PC-9 (cell line): Measurements from ENCODE around the gene RYR2. TPM values are rescaled to one million over a fixed set of nuclear protein-coding genes. Genes with fewer than 3 reads are reported as not detected.

Experiments
- BruUV-seq: library from RNA; stranded (reverse); fragments of 400-500 nt; replicated peaks from 2 replicates; lab custom pipeline; 2021; lab: Mats Ljungman, UMichigan
- CTCF ChIA-PET: fragments of 300-600 bp; sonication (Branson Sonifier 250); formaldehyde crosslinking; loops from one replicate; lab custom pipeline; 2022; ENCODE audit warnings: antibody characterized with exemption; lab: Charles Lee
- POLR2A ChIA-PET: fragments of 300-600 bp; sonication (Branson Sonifier 250); formaldehyde crosslinking; loops from one replicate; lab custom pipeline; 2022; ENCODE audit warnings: antibody characterized with exemption; ENCODE audit not compliant: unreplicated experiment; lab: Charles Lee
- DNase-seq, 2 experiments: peaks; one replicate each; pipeline versions ENCODE4 v3.0.0 to v3.0.0-alpha.2; 2015 to 2022; ENCODE audit warnings: mixed read lengths in 1 of 2
- H2AFZ ChIP-seq: fragments of 200-600 bp; sonication (generic); 2 replicates; pipeline ENCODE4 v1.8.1; 2017; ENCODE audit warnings: antibody characterized with exemption
- H3F3A ChIP-seq: fragments of 200-600 bp; sonication (generic); 2 replicates; pipeline ENCODE4 v1.8.1; 2017; ENCODE audit warnings: antibody characterized with exemption, mild to moderate bottlenecking, low read depth; ENCODE audit not compliant: insufficient read depth
- H3K27ac ChIP-seq: fragments of 200-600 bp; sonication (generic); 2 replicates; pipeline ENCODE4 v1.6.1; 2016; ENCODE audit warnings: mixed run types
- H3K27me3 ChIP-seq: fragments of 200-600 bp; sonication (generic); 2 replicates; pipeline ENCODE4 v1.6.1; 2016; ENCODE audit warnings: low read depth, mixed run types; ENCODE audit not compliant: insufficient read depth
- H3K36me3 ChIP-seq: fragments of 200-600 bp; sonication (generic); 2 replicates; pipeline ENCODE4 v1.6.1; 2016; ENCODE audit warnings: low read depth, mixed run types
- H3K4me1 ChIP-seq: fragments of 200-600 bp; sonication (generic); replicated peaks from 2 replicates; pipeline ENCODE4 v1.6.1; 2016; ENCODE audit warnings: mixed run types; ENCODE audit not compliant: insufficient read depth
- H3K4me2 ChIP-seq: fragments of 200-600 bp; sonication (generic); 2 replicates; pipeline ENCODE4 v1.6.1; 2017; ENCODE audit warnings: mixed run types
- H3K4me3 ChIP-seq: fragments of 200-600 bp; sonication (generic); 2 replicates; pipeline ENCODE4 v1.6.1; 2016; ENCODE audit warnings: mixed run types
- H3K79me2 ChIP-seq: fragments of 200-600 bp; sonication (generic); 2 replicates; pipeline ENCODE4 v1.6.1; 2017; ENCODE audit warnings: low read depth, mixed run types
- H3K9me2 ChIP-seq: fragments of 200-600 bp; sonication (generic); 2 replicates; pipeline ENCODE4 v1.8.1; 2017; ENCODE audit warnings: mild to moderate bottlenecking; ENCODE audit not compliant: insufficient read depth
- H3K9me3 ChIP-seq: fragments of 200-600 bp; sonication (generic); 2 replicates; pipeline ENCODE4 v1.8.1; 2016; ENCODE audit warnings: low read depth; ENCODE audit not compliant: insufficient read depth
- H4K20me1 ChIP-seq: fragments of 200-600 bp; sonication (generic); 2 replicates; pipeline ENCODE4 v1.8.1; 2017; ENCODE audit not compliant: insufficient read depth
- EZH2 ChIP-seq: fragments of 200-600 bp; sonication (generic); IDR thresholded peaks from 2 replicates; pipeline ENCODE4 v1.8.0; 2017; ENCODE audit warnings: antibody characterized with exemption, low read depth
- intact Hi-C: fragments of 100-400 bp; cut with micrococcal nuclease; formaldehyde crosslinking; loops from one replicate; pipeline ENCODE4 v1.10.0; 2022; ENCODE audit not compliant: unreplicated experiment
- total RNA-seq: library from RNA; stranded (reverse); gene quantifications from 2 replicates; pipeline ENCODE4 v1.2.3, GENCODE V29; 2021
- TF ChIP-seq, protein P1 (sequence below): fragments of 200-600 bp; sonication (generic); conservative IDR thresholded peaks from 2 replicates; pipeline ENCODE4 v1.6.1; 2017; ENCODE audit warnings: mixed run types, antibody characterized with exemption, mild to moderate bottlenecking, moderate library complexity

Gene RYR2
- total RNA-seq, 1 experiment from 2014 or later, result not detected

DNA sequence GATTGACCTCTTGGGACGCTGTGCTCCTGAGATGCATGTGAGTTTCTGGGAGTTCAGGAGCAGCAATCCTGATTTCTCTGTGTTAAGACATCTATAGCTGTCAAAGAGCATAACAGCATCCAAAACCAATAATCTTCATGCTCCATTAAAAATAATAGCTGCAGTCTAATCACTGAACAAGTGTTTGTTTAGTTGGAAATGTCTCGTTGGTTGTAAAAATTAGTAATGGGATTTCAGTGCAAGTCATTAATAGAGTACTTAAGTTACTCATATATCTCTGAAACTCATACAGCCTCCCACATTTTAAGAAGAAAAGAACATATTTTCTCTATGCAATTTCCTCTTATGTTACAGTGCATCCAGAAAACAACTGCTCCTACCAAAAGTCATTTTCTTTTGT lies 599.0 kb downstream of the RYR2 start:
- no peak overlapping the region for H3K4me3 ChIP-seq
- DNase-seq, result no peak
- 0 out of 2 replicates have a peak overlapping the region, but pooled peaks have one; percentile 11 for H2AFZ ChIP-seq
- H3F3A ChIP-seq, result no peaks in the 10 kb centered on the region
- H3K79me2 ChIP-seq, result no peaks in the 10 kb centered on the region
- intact Hi-C loops, result no loop called here
- no peaks in the 10 kb centered on the region for H4K20me1 ChIP-seq
- no peaks in the 10 kb centered on the region for H3K36me3 ChIP-seq
- no peaks in the 10 kb centered on the region for H3K4me1 ChIP-seq
- H3K4me2 ChIP-seq, result no peak overlapping the region
- no TSS peak for BruUV-seq
- no peaks in the 10 kb centered on the region for H3K9me2 ChIP-seq
- no peaks in the 10 kb centered on the region for H3K9me3 ChIP-seq
- no peaks in the 10 kb centered on the region; the same call in 1 of the 2 replicates for H3K27me3 ChIP-seq
- POLR2A ChIA-PET, result no interaction called here
- H3K27ac ChIP-seq, result no peak overlapping the region
- no peak for TF ChIP-seq EZH2
- TF ChIP-seq, protein P1, sequence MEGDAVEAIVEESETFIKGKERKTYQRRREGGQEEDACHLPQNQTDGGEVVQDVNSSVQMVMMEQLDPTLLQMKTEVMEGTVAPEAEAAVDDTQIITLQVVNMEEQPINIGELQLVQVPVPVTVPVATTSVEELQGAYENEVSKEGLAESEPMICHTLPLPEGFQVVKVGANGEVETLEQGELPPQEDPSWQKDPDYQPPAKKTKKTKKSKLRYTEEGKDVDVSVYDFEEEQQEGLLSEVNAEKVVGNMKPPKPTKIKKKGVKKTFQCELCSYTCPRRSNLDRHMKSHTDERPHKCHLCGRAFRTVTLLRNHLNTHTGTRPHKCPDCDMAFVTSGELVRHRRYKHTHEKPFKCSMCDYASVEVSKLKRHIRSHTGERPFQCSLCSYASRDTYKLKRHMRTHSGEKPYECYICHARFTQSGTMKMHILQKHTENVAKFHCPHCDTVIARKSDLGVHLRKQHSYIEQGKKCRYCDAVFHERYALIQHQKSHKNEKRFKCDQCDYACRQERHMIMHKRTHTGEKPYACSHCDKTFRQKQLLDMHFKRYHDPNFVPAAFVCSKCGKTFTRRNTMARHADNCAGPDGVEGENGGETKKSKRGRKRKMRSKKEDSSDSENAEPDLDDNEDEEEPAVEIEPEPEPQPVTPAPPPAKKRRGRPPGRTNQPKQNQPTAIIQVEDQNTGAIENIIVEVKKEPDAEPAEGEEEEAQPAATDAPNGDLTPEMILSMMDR, result no peak
- CTCF ChIA-PET, result no interaction called here

DNA sequence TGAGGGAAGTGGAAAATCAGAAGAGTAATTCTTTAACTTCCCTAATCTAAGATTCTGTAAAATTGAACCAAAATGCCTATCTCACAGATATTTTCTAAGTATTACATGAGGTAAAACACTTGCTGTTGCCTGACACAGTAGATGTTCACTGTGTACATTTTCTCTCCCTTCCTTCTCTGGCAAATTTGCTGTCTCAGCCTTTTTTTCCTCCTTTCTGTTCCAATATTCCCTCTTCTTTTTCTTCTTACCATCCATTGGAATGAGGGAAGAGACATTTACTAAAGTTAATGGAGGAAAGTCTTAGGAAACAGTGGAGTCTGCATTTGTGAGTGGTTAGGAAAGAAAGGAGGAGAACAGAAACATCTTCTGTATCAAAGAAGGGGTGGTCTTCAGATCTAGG lies 608.8 kb downstream of the RYR2 start:
- no peaks in the 10 kb centered on the region for H3F3A ChIP-seq
- no peaks in the 10 kb centered on the region for H3K79me2 ChIP-seq
- H3K9me3 ChIP-seq, result no peaks in the 10 kb centered on the region
- POLR2A ChIA-PET, result no interaction called here
- no peaks in the 10 kb centered on the region for H3K36me3 ChIP-seq
- no TSS peak for BruUV-seq
- H3K27me3 ChIP-seq, result peaks cover 11% of the 10 kb centered on the region
- no peak overlapping the region for H2AFZ ChIP-seq
- no peaks in the 10 kb centered on the region for H3K9me2 ChIP-seq
- intact Hi-C loops, result no loop called here
- no peak overlapping the region for H3K4me3 ChIP-seq
- H3K4me1 ChIP-seq, result no peaks in the 10 kb centered on the region
- no peaks in the 10 kb centered on the region for H4K20me1 ChIP-seq
- H3K27ac ChIP-seq, result no peak overlapping the region
- TF ChIP-seq EZH2, result no peak
- no peak for DNase-seq
- CTCF ChIA-PET, result no interaction called here
- no peak overlapping the region for H3K4me2 ChIP-seq

DNA sequence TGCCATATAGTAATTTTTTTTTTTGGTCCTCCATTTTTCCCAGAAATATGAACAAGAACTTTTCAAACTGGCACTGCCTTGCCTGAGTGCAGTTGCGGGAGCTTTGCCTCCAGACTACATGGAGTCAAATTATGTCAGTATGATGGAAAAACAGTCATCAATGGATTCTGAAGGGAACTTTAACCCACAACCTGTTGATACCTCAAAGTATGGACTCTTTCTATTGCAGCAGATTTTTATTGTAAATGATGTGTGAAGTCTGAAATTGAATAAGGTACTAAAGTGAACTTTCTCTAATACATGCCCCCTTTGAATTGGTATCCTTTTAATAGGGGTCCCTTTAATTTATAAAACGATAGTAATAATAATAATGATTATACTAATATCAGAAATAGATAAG lies 613.8 kb downstream of the RYR2 start:
- no peaks in the 10 kb centered on the region for H3K4me1 ChIP-seq
- ChIA-PET CTCF (no interaction called here), POLR2A (no interaction called here)
- H3K4me2 ChIP-seq, result no peak overlapping the region
- no peak overlapping the region for H3K4me3 ChIP-seq
- H3K27me3 ChIP-seq, result peaks cover 3% of the 10 kb centered on the region; the same call in 1 of the 2 replicates
- H2AFZ ChIP-seq, result no peak overlapping the region
- H3K27ac ChIP-seq, result no peak overlapping the region
- H3K36me3 ChIP-seq, result no peaks in the 10 kb centered on the region
- TF ChIP-seq, protein P1, result no peak
- no peak for TF ChIP-seq EZH2
- no peaks in the 10 kb centered on the region for H3K9me2 ChIP-seq
- H3K9me3 ChIP-seq, result no peaks in the 10 kb centered on the region
- intact Hi-C loops, result no loop called here
- H4K20me1 ChIP-seq, result no peaks in the 10 kb centered on the region
- no TSS peak for BruUV-seq
- no peak for DNase-seq
- no peaks in the 10 kb centered on the region for H3K79me2 ChIP-seq
- H3F3A ChIP-seq, result no peaks in the 10 kb centered on the region

GRCh38 chr1:237664348-237664747 lies 622.4 kb downstream of the RYR2 start:
- Histone ChIP-seq H3K4me2 (no peak overlapping the region), H3K4me3 (no peak overlapping the region), H4K20me1 (no peaks in the 10 kb centered on the region), H3F3A (no peaks in the 10 kb centered on the region), H2AFZ (no peak overlapping the region), H3K4me1 (no peaks in the 10 kb centered on the region), H3K27ac (no peak overlapping the region), H3K36me3 (no peaks in the 10 kb centered on the region), H3K79me2 (no peaks in the 10 kb centered on the region), H3K27me3 (no peaks in the 10 kb centered on the region), H3K9me3 (no peaks in the 10 kb centered on the region), H3K9me2 (no peaks in the 10 kb centered on the region)
- ChIA-PET CTCF (no interaction called here), POLR2A (no interaction called here)
- TF ChIP-seq EZH2, result no peak
- TF ChIP-seq, protein P1, result no peak
- no peak for DNase-seq
- intact Hi-C loops, result no loop called here
- BruUV-seq, result no TSS peak
